ENCODE measurements around the gene CROCC.

DNA sequence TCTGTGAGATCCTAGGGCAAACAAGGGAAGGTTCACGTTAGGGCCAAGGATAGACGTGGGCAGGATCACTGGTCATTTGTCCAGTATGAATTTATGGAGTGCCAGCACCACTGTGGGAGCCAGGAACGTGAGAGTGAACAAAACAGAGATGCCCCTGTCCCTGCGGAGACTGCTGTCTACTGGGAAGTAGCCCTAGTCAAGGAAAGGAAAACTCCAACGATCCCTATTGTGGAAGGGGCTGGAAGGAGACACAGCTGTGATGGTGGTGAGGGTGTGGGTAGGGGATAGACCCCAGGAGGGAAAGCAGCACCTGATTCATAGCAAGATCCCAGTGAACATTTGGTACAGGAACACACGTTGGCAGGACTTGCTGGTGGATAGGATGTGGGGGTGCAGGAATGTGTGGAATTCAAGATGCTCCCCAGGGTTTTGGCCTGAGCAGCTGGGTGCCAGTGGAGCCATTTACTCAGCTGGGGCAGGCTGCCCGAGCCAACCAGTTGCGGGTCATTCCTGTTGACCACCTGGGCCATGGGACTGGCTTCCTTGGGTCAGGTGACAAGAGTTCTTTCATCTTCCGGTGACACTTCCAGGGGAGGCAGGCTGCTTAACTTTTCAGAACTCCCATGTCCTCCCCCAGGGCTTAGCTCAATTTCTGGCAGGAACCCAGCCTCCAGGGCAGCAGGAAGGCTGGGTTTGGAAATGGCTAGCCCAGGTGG is 91.2 kb downstream of the CROCC start:
- TF ChIP-seq, protein P1, sequence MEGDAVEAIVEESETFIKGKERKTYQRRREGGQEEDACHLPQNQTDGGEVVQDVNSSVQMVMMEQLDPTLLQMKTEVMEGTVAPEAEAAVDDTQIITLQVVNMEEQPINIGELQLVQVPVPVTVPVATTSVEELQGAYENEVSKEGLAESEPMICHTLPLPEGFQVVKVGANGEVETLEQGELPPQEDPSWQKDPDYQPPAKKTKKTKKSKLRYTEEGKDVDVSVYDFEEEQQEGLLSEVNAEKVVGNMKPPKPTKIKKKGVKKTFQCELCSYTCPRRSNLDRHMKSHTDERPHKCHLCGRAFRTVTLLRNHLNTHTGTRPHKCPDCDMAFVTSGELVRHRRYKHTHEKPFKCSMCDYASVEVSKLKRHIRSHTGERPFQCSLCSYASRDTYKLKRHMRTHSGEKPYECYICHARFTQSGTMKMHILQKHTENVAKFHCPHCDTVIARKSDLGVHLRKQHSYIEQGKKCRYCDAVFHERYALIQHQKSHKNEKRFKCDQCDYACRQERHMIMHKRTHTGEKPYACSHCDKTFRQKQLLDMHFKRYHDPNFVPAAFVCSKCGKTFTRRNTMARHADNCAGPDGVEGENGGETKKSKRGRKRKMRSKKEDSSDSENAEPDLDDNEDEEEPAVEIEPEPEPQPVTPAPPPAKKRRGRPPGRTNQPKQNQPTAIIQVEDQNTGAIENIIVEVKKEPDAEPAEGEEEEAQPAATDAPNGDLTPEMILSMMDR (IDR thresholded peaks at IDR 0.05; ENCODE audit: insufficient read depth, low read length), result no peak
- TF ChIP-seq, protein P2, sequence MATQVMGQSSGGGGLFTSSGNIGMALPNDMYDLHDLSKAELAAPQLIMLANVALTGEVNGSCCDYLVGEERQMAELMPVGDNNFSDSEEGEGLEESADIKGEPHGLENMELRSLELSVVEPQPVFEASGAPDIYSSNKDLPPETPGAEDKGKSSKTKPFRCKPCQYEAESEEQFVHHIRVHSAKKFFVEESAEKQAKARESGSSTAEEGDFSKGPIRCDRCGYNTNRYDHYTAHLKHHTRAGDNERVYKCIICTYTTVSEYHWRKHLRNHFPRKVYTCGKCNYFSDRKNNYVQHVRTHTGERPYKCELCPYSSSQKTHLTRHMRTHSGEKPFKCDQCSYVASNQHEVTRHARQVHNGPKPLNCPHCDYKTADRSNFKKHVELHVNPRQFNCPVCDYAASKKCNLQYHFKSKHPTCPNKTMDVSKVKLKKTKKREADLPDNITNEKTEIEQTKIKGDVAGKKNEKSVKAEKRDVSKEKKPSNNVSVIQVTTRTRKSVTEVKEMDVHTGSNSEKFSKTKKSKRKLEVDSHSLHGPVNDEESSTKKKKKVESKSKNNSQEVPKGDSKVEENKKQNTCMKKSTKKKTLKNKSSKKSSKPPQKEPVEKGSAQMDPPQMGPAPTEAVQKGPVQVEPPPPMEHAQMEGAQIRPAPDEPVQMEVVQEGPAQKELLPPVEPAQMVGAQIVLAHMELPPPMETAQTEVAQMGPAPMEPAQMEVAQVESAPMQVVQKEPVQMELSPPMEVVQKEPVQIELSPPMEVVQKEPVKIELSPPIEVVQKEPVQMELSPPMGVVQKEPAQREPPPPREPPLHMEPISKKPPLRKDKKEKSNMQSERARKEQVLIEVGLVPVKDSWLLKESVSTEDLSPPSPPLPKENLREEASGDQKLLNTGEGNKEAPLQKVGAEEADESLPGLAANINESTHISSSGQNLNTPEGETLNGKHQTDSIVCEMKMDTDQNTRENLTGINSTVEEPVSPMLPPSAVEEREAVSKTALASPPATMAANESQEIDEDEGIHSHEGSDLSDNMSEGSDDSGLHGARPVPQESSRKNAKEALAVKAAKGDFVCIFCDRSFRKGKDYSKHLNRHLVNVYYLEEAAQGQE (IDR thresholded peaks at IDR 0.05; ENCODE audit: insufficient replicate concordance, low read depth), result no peak
- no peak for TF ChIP-seq POLR2AphosphoS5 (IDR thresholded peaks at IDR 0.05; ENCODE audit: low read depth)
- no peak for TF ChIP-seq SPI1 (IDR thresholded peaks at IDR 0.05; ENCODE audit: borderline replicate concordance, low read depth)
